Measurements from ENCODE around the gene AOPEP. TPM values are rescaled to one million over a fixed set of nuclear protein-coding genes. Genes with fewer than 3 reads are reported as not detected.

AOPEP gene
- total and polyA plus RNA-seq, 2 of the 13 experiments (the other 11 are each of a cell fraction or from before 2014, with no cell fraction given), result 22.2 to 41.6 TPM

- TF ChIP-seq KLF16 (CRISPR knock-in tag; IDR thresholded peaks at IDR 0.05) (0 out of 4 replicates have a peak, but pooled peaks of 1 of the 2 experiments have one; percentile 25), RARA (CRISPR knock-in tag; IDR thresholded peaks at IDR 0.05) (peak; percentile 71), HIC2 (CRISPR knock-in tag; IDR thresholded peaks at IDR 0.05; ENCODE audit: low read depth) (peak; percentile 85), FOXP4 (CRISPR knock-in tag; IDR thresholded peaks at IDR 0.05) (peak; percentile 44; the same call in 1 of the 2 replicates), HDAC2 (CRISPR knock-in tag; IDR thresholded peaks at IDR 0.05) (peak; percentile 87), FOXO1 (CRISPR knock-in tag; IDR thresholded peaks at IDR 0.05) (peak; percentile 64; the same call in 1 of the 2 replicates), ZBTB38 (CRISPR knock-in tag; IDR thresholded peaks at IDR 0.05) (no peak), SOX5 (CRISPR knock-in tag; IDR thresholded peaks at IDR 0.05; ENCODE audit: borderline replicate concordance) (peak; percentile 78), PAXIP1 (CRISPR knock-in tag; conservative IDR thresholded peaks at IDR 0.05) (peak; percentile 70), ARID3A (IDR thresholded peaks at IDR 0.05; ENCODE audit: low read depth, low read length) (peak; percentile 92), FOXP1 (IDR thresholded peaks at IDR 0.05) (no peak), FOXP1 (CRISPR knock-in tag; IDR thresholded peaks at IDR 0.05) (peak; percentile 47; the same call in 1 of the 2 replicates), SOX6 (IDR thresholded peaks at IDR 0.05) (no peak), SOX6 (CRISPR knock-in tag; IDR thresholded peaks at IDR 0.05) (peak; percentile 78), ZNF724P (CRISPR knock-in tag; IDR thresholded peaks at IDR 0.05; ENCODE audit: borderline replicate concordance) (0 out of 2 replicates have a peak, but pooled peaks have one; percentile 26), HOXA3 (CRISPR knock-in tag; IDR thresholded peaks at IDR 0.05) (0 out of 2 replicates have a peak, but pooled peaks have one; percentile 22), PLRG1 (conservative IDR thresholded peaks at IDR 0.05) (no peak), SOX13 (IDR thresholded peaks at IDR 0.05) (no peak), SOX13 (CRISPR knock-in tag; conservative IDR thresholded peaks at IDR 0.05 in 1 of 2, IDR thresholded peaks at IDR 0.05 in 1 of 2) (peak in 1 of 2 experiments; percentile 84; a peak in 2 of 4 replicates), BCL6 (CRISPR knock-in tag; IDR thresholded peaks at IDR 0.05) (peak; percentile 82), IRF2 (CRISPR knock-in tag; IDR thresholded peaks at IDR 0.05) (peak; percentile 72; the same call in 1 of the 2 replicates), RCOR2 (CRISPR knock-in tag; IDR thresholded peaks at IDR 0.05) (peak; percentile 86; the same call in 1 of the 2 replicates), NCOA2 (CRISPR knock-in tag; IDR thresholded peaks at IDR 0.05) (peak; percentile 89)
Observed at GRCh38 chr9:94950579-94951323, 224.3 kb downstream of the AOPEP start (continued).
